GM13976 (cell line): Measurements from ENCODE around the gene PXYLP1.
A peak's percentile ranks its signal among the peaks of the same experiment; 100 is the strongest.

Experiments used
- DNase-seq: peaks from one replicate; pipeline ENCODE4 v3.0.0; 2012; ENCODE audit warnings: low spot score
- in situ Hi-C: fragments of 300-500 bp; cut with MboI; formaldehyde crosslinking; loops from one replicate; pipeline ENCODE4 v1.12.0; 2022; ENCODE audit warnings: low sequenced_read_pairs, mixed read lengths, inconsistent platforms; ENCODE audit not compliant: unreplicated experiment
- TF ChIP-seq, protein P1 (sequence below): IDR thresholded peaks from 2 replicates; pipeline ENCODE4 v1.5.1; 2012; ENCODE audit warnings: borderline replicate concordance, mild to moderate bottlenecking; ENCODE audit not compliant: insufficient read depth; ENCODE audit errors: extremely low read depth, missing control alignments, control extremely low read depth

The PXYLP1 gene

DNA sequence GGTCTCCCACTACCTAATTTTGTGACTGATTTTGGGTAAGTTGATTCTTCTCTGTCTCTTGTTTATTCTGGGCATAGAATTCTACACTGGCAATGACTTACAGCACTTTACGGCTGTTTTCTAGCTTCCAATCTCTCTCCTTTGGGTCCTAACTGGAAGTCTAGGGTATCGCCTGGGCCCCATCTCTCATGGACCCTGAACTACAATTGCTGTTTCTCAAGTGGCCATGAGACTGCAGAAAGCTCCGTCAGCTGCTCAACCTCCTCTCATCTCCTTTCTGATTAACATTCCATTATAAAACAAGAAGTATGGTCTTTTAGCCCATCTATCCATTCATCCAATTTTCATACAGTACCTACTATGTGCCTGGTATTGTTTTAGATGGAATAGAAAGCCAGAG lies 4.4 kb upstream of the PXYLP1 start:
- no peak for DNase-seq
- in situ Hi-C loops = no loop called here
- TF ChIP-seq, protein P1, sequence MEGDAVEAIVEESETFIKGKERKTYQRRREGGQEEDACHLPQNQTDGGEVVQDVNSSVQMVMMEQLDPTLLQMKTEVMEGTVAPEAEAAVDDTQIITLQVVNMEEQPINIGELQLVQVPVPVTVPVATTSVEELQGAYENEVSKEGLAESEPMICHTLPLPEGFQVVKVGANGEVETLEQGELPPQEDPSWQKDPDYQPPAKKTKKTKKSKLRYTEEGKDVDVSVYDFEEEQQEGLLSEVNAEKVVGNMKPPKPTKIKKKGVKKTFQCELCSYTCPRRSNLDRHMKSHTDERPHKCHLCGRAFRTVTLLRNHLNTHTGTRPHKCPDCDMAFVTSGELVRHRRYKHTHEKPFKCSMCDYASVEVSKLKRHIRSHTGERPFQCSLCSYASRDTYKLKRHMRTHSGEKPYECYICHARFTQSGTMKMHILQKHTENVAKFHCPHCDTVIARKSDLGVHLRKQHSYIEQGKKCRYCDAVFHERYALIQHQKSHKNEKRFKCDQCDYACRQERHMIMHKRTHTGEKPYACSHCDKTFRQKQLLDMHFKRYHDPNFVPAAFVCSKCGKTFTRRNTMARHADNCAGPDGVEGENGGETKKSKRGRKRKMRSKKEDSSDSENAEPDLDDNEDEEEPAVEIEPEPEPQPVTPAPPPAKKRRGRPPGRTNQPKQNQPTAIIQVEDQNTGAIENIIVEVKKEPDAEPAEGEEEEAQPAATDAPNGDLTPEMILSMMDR = no peak

DNA sequence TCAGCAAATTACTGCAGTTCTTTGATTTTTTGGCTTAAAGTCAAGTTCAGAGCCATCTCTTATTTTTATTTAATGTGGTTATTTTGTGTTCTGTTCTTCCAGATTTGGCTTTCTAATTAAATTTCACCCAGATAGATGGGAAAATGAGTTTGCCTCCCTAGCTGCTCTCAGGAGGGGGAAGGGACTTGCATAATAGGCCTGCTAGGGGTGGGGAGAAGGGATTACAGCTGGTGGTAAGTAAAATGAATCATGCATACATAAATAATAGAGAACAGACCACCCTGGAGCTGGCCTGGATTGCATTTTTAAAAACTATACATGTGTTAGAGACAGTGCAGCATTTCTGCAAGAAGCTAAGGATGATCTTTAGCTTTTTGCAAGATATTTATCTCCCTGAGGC lies 3.9 kb upstream of the PXYLP1 start:
- TF ChIP-seq, protein P1 = no peak
- no peak for DNase-seq
- in situ Hi-C loops = no loop called here

DNA sequence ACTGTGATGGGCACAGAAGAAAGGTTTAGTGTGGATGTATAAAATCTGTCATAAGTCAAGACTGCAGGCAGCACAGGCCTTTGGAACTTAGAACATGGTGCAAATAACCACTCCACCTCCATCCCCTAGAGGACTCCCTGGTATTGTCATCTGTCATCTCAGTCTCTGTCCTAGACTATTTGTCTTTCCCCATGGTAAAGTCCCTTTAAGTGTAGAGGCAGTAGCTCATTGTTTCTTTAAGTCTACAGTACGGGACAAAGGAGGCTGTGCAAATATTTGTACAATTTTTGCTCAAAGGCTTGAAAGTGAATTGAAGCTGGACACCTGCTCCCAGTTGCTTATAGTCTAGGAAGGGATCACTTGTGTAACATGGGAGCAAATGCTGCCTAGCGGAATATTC lies 3.2 kb upstream of the PXYLP1 start:
- DNase-seq = no peak
- TF ChIP-seq, protein P1 = no peak
- in situ Hi-C loops = no loop called here

DNA sequence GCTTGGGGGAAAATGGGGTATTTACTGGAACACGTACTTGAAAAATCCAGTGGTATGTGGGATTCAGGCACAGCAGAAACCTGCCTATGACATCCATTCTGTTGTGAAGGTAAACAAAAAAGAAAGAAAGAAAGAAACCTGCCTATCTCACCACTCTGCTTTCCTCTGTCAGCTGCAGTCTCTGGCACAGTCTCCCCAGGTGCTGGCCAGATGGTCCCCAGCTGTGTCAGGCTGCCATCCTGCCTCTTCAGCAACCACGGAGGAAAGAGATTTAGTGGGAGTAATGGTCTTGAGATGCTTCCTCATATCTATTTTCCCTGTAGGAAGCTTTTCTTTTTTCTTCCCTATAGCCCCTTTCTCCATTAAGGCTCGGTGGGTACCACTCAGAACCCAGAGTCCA lies 2.5 kb upstream of the PXYLP1 start:
- in situ Hi-C loops = no loop called here
- TF ChIP-seq, protein P1 = no peak
- no peak for DNase-seq

DNA sequence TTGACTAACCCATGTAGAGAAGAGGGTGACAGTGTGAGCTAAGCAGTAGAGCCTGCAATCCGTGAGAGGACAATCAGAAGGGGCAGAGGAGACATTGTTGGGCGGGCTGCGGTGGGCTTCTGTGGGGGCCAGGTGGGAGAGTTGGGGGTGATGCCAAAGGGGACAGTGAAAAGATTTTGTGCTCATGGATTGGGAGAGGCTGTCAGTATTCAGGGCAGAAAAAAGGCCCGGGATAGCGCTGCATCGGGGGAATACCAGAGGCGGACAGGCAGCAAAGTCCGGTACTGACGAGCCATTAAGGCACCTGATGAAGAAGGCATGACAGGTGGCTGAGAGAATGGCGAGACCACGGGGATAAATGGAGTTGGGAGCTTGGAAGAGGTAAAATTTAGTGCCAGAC lies 1.3 kb upstream of the PXYLP1 start:
- DNase-seq = no peak
- in situ Hi-C loops = no loop called here
- TF ChIP-seq, protein P1 = no peak

DNA sequence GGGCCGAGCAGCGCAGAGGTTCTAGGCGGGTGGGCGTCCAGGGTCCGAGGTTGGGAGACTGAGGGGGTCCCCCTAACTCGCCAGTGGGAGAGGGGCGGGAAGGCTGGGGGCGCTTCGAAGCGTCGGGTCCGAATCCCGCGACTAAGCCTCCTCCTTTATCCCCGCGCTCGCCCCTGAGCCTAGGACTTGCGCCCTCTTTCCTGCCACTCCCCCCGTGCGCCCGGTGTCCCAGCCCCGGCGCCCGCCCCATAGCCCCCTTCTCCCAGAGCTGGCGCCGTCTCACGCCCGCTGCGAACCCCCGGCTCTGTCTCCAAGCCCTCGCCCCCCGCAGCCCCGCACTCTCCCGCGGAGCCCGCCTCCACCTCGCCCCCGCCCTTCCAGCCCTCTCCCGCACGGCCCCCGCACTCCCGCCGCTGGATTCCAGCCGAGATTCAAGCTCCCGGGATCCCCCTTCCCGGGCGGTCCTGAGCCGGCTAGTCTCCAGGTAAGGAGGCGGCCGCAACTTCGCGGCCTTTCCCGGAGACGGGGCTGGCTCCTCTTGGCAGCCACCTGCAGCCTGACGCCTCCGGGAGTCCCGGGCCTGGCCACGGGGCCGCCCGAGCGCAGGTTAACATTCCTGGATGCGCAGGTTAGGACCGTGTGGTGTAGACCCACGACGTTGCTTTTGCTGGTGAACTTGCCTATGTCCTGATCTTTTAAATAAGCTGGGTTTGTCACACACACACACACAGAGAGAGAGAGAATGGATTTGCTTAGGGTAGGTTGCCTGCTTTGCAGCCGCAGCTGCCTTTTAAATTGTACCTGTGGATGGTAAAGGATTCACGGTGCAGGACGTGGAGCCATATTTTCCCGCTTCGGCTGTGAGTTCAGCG lies 563 bp downstream of the PXYLP1 start:
- TF ChIP-seq, protein P1 = no peak
- peak; percentile 43 for DNase-seq
- in situ Hi-C loops = no loop called here
